Right renal pelvis (tissue), 4 donors: ENCODE measurements around the gene UNG. TPM values are rescaled to one million over a fixed set of nuclear protein-coding genes. Genes with fewer than 3 reads are reported as not detected.
"Not testable (repeated sequence)": the region's sequence is repeated elsewhere in the genome, so short reads cannot be mapped to it uniquely, and the experiment has no call there.

Experiments used
- DNase-seq, 4 donors: peaks; one replicate each; pipeline ENCODE4 v3.0.0-alpha.2; 2013; ENCODE audit warnings: low read depth in 4 of 4, low spot score in 3 of 4, missing footprints in 1 of 4
- polyA plus RNA-seq, 4 donors: library from polyadenylated mRNA; unstranded; fragments of 120-200 nt; gene quantifications; one replicate each; pipeline ENCODE4 v1.2.1, GENCODE V29; 2013; ENCODE audit not compliant: insufficient read length in 4 of 4

The UNG gene
- polyA plus RNA-seq, 4 donors, result 67.3 to 70.1 (median 67.5) TPM

- no peak for DNase-seq
Observed at GRCh38 chr12:109120095-109120494, 22.7 kb downstream of the UNG start.

GRCh38 chr12:109120557-109120956, 23.2 kb downstream of the UNG start:
- DNase-seq, result no peak

DNA sequence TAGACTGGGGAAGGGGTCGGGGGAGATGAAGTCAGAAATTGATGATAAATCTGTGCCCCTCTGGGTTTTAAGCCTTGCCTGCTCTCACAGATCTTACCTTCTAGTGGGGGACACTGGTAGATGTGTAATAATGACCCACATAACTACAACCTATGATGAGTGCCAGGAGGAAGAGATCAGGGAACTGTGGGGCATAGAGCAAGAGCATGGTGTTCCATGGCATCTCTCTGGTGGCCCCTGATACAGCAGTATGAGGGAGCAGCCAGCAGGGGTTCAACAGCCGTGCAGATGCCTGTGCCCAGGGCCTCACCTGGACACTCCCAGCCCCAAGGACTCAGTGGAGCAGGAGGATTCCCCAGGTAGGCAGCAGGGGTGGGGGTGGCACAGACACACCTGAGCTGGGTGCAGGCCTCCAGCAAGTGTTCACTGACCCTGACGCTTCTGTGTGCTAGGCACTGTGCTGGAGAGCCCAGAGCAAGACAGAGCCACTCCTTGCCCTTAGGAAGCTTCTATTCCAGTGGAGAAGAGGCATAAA, 24.0 kb downstream of the UNG start:
- DNase-seq, result no peak

DNA sequence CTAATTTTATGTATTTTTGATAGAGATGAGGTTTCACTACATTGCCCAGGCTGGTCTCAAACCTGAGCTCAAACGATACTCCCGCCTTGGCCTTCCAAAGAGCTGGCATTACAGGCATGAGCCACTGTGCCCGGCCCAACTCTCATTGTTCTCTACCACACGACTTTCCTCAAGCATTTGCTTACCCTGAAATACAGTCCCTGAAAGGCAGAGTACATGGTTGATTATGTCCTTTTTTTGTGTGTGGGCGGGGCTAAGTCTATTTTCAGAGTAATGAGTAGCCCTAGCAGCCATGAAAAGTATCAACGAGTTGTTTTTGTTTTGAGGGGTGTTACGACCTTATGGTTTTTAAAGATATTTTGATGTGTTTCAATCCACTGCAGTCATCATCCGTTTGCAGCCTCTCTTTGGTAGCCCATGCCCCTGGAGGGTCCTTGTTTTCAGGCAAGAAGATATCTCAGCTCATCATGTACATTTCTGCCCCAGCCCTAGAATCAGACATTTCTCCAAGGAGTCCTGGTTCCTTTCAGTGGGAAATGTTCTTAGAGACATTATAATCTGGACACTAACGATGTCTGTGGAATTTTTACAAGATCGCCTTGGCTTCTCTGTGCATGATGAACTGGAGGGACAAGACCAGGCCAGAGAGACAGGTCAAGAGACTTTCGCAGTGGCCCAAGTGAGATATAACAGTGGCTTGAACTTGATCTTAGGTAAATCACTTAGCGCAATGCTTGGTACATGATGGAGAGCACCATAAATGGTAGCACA, 27.7 kb downstream of the UNG start:
- DNase-seq, result no peak

DNA sequence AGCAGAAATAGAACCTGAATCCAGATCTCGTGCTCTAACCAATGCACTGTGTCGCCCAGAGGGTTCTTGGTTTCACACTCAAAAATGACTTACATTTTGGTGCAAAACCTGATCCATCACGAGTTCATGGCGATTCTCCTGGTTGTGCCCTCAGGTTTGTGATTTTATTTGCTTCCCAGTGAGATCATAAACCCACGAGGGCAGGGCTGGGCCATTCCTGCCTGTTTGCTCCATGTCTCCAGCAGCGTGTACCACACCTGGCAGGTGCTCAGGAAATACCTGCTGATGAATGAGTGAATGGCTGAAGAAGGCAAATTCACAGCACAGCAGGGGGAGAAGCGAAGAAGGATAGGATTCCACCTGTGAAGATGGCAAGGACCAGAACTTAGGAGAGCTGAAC, 28.4 kb downstream of the UNG start:
- no peak for DNase-seq

- no peak for DNase-seq
Observed at GRCh38 chr12:109126784-109127183, 29.4 kb downstream of the UNG start.

DNA sequence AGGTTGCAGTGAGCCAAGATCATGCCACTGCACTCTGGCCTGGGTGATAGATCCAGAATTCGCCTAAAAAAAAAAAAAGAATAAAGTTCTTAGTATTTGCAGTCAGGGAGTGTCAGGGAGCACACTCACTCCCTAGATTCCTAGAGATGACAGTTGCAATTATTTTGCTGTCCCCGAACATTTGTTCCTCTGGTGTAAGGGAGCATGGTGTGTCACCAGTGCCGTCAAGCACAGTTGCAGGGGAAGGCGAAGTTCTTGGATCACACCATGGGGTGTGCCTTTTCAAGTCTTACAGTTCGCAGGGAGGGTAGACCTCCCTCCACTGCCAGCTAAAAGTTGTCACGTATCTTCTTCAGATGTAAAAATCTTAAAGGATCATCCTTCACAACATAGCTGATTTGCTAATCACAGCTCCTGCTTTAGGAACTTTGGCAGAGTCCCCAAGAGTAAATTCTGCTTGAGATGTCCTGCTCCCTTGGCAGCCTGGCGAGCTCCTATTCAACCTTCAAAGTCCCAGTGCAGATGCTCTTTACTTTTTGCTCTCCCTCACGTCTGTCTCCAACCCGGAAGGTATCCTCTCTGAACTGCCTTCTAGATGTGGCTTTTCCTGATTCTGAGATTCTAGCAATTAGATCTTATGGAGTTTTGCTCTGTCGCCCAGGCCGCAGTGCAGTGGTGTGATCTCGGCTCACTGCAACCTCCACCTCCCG, 30.3 kb downstream of the UNG start:
- DNase-seq, result no peak

- DNase-seq, result no peak
Observed at GRCh38 chr12:109130297-109131153, 33.1 kb downstream of the UNG start.

DNA sequence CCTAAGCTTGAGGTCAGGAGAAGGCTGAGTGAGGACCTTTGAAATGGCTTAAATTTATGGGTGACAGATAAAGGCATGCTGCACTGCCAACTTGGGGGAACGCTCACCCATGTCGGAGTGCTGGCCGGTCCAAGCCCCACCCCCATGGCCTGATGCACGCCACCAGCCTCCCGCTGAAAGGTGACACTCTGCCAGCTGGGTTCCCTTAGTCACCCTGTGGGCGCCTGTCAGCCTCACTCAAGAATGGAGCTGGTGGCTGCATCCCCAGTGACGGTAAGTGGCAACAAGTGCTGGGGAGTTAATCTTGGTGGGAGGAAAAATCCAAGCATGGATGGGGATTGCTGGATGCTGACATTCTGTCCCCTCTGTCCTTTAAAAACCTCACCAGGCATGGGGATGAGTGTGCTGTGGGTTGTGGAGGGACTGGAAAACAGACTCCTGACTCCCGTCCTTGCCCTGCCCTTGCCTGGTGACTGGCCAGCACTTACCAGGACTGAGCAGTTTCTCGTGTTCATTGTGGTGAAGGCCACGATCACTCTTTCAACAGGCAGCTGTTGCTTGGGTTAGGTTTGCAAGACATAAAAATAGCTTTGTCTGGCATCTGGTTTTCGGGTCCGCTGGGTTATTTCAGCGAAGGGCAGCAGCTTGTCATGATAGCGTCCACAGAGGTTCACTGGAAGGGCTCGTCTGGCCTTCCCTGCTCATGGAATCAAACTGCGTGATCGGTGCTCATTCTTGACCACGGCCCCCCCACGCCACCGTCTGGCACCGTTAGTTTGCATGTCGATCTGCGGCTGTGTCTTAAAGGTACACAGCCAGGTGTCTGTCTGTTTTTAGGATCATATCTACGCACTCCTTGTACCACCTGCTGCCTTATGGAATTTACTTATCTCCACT, 34.0 kb downstream of the UNG start:
- DNase-seq, result no peak

GRCh38 chr12:109134186-109134917, 37.0 kb downstream of the UNG start:
- DNase-seq, result no peak

- no peak for DNase-seq
Observed at GRCh38 chr12:109137055-109137454, 39.7 kb downstream of the UNG start.

DNA sequence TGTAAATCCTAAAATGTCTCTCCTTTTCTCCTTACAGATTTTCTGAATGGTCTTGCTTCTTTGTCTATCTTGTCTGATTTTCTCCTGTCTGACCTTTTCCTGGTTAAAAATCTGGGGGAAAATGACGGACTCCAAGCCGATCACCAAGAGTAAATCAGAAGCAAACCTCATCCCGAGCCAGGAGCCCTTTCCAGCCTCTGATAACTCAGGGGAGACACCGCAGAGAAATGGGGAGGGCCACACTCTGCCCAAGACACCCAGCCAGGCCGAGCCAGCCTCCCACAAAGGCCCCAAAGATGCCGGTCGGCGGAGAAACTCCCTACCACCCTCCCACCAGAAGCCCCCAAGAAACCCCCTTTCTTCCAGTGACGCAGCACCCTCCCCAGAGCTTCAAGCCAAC, 42.0 kb downstream of the UNG start:
- DNase-seq, result no peak

DNA sequence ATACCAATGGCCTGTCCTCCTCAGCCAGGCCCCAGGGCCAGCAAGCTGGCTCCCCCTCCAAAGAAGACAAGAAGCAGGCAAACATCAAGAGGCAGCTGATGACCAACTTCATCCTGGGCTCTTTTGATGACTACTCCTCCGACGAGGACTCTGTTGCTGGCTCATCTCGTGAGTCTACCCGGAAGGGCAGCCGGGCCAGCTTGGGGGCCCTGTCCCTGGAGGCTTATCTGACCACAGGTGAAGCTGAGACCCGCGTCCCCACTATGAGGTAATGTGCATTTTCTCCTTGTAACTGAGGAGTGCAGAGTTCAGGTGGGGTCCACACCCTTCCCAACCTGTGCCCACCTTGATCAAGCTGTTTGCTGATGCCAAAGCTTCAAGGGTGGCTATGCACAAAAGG, 42.4 kb downstream of the UNG start:
- no peak for DNase-seq

DNA sequence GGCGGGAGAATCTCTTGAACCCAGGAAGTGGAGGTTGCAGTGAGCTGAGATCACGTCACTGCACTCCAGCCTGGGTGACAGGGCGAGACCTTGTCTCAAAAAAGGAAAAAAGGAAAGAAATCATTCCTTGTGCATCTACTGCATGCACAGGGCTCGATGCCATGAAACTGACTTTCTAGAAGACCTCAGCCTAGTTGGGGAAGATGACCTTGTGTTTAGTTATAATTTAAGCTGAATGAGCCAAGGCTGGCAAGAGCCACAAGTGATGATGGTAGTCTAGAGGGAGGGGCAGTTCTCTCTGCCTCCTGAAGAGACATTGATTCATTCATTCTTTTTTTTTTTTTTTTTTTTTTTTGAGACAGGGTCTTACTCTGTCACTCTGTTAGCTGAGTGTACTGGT, 43.2 kb downstream of the UNG start:
- no peak for DNase-seq

DNA sequence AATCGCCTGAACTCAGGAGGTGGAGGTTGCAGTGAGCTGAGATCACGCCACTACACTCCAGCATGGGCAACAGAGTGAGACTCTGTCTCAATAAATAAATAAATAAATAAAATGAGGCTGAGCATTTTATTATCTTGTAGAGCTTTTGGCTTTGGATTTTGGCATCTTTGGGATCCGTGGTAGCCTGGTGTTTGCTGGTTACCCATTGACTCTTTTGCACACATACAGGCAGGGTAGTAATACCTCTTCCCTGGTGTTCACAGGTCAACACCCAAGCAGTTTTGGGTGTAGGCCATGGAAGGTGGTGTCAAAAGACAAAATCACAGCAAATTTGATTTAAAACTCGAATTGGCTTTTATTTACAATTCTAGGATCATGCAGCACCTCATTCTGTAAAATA, 46.8 kb downstream of the UNG start:
- DNase-seq, result no peak

DNA sequence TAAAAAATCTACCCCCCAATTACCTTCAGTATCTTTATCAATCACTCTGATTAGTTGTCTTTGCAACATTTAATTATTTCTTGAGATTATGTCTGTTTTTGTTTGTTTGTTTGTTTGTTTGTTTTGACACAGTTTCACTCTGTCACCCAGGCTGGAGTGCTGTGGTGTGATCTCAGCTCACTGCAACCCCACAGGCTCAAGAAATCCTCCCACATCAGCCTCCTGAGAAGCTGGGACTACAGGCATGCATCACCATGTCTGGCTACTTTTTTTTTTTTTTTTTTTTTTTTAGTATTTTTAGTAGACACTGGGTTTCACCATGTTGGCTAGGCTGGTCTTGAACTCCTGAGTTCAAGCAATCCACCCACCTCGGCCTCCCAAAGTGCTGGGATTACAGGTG, 49.7 kb downstream of the UNG start:
- not testable (repeated sequence) for DNase-seq

GRCh38 chr12:109147954-109148353, 50.6 kb downstream of the UNG start:
- no peak for DNase-seq

DNA sequence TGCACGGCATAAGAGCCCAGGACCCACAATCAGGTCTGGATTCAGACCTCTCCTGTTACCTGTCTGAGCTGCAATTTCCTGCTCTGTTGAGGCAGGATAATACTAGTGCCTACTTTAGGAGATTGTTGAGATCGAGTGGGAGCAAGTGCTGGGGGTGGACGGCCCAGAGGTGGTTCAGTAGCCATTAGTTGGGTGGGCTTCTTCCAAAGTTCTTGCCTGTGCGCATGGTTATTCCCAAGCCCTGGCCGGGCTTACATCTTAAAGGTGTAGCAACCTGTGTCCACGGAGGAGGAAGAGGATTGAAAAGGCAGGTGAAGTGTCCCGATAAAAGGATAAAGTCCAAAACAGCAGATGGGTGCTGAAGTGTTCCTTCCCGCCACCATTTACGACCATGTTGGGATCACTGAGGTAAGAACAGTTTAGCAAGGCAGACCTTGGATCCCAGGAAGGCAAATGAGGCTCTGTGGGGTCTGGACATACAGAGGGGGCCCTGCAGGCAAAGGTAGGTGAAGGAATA, 52.8 kb downstream of the UNG start:
- no peak for DNase-seq

DNA sequence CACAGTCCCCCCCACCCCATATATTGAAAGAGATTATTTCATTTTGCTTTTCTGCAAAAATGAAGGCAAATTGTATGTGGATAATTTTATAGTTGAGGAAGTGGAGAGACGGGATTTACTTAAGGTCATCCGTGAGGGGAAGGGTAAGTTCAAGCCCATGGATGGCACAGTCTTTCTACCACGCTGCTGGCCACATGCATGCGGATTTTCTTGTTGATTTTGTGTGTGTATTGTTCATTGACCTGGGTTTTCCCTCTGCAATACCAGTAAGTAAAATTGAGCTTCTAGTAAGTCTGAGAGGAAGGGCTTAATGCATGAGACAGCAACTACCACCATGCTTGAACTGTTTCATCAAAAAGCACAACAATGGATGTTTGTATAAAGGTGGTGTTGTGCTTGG, 54.1 kb downstream of the UNG start:
- DNase-seq, result no peak
